HG03095 (cell line): Measurements from ENCODE around the gene ORMDL3.

Experiments used
- ATAC-seq: cut with Tn5 transposase; IDR thresholded peaks from one replicate; pipeline ENCODE4 v1.9.1; 2021; ENCODE audit warnings: moderate library complexity; ENCODE audit not compliant: unreplicated experiment

The ORMDL3 gene, protein sequence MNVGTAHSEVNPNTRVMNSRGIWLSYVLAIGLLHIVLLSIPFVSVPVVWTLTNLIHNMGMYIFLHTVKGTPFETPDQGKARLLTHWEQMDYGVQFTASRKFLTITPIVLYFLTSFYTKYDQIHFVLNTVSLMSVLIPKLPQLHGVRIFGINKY

DNA sequence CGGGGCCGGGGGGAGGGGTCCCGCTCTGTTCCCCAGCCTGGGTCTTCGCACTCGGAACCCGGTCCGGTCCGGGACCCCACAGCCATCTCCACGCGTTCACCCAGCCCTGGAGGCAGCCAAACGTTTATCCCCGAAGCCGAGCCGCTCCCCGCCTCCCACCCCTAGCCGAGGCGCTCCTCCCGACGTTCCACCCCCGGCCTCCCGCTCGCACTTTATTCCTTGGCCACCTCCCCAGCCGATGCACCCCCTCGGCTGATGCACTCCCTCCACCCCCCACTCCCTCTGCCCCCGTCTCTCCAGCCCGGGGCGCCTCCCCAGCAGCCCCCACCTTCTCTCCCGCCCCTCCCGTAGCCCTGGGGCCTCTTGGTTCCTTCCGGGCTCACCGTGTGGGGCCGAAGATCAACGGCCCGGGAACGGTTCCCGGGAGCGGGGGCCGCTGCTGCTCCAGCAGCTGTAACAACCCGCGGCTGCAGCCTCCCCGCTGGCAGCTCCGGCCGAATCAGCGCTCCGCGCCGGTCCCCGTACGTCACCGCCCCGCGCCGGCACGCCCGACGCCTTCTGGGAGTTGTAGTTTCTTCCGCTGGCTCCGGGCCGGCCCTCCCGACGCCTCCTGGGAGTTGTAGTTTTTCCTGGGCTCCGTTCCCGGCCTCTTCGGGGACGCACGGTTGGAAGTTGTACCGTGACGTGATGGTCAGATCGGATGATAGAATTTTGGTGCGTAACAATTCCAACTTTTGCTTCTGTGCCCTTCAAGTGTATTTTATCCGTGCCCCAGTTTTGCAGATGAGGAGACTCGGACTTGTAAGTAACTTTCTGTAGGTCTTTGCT lies at the start of gene ORMDL3, which contains the start of gene LRRC3C:
Gene ORMDL3, minus strand, starts transcription at position 501 of the 828 bp plus-strand sequence. CDS start 3,398 bp downstream, outside the sequence.
Gene LRRC3C, plus strand, starts transcription at position 632 of the 828 bp plus-strand sequence. CDS start 13,792 bp downstream, outside the sequence.
- ATAC-seq, result peak; percentile 63

DNA sequence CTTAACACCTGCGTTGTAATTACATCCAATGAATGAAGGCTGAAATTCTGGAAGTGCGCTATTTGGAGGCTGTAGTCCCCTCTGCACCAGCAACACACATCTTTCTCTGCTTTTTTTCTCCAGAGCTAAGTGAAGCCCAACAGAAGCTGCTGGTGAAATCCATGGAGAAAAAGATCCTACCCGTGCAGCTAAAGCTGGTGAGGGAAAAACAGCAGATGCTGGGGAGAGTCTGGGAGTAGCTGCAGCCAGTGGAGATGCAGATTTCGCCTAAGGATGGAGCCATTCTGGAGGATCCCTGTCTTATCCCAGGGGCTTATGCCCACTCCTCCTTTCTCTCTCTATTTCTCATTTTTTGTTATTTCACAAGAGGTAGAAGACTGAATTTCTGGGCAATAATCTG lies 48.4 kb upstream of the ORMDL3 start:
- no peak for ATAC-seq

DNA sequence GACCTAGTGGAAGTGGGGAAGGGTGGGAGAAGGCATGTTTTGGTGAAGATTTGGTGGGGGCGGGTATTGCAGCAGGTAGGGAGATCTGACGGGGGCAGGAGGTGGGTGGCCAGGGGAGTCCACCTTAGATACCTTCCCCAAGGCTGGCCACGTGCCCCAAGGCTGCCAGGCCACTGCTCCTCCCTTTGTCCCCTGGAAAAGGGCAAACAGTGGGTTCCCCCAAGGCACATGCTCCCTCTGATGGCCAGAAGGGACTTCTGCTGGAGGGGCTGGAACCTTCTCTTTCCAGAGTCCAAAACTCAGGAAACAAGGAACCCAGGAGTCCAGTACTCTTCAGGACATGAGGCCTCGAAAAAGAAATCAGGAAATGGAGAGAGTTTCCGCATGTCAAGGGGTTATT lies 47.0 kb upstream of the ORMDL3 start:
- ATAC-seq, result no peak

DNA sequence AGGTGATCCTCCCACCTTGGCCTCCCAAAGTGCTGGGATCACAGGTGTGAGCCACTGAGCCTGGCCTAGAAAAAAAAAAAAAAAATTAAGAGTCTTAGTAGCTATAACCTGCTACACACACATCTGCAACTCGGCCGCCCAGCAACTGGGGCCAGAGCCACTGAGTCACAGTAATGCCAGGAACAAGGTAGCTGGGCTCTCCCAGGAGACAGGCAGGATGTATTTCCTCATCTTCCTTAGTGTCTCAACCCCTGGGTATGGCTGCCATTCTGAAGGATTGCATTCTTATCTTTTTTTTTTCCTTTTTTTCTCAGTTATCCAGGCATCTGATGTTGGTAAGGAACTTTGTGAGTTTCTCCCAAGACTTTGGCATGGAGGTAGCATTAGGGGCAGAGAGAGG lies 46.1 kb upstream of the ORMDL3 start:
- ATAC-seq, result no peak

DNA sequence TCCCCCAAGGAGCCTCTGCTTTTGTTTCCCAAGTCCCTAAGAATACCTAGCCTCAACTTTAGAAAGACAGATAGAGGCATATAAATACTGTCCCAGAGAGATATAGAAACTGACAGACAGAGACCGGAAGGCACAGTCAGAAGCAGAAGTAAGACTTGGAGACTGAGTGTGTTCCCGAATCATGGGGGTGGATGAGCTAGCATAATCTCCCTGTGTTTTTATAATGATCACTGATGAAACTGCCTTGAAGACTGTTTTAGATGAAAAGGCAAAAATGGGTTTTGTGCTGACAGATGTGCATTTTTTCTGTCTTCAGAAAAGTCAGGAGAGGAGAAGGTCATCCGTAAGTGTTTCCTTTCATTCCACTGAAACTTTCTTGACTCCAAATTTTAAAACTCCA lies 44.9 kb upstream of the ORMDL3 start:
- no peak for ATAC-seq

DNA sequence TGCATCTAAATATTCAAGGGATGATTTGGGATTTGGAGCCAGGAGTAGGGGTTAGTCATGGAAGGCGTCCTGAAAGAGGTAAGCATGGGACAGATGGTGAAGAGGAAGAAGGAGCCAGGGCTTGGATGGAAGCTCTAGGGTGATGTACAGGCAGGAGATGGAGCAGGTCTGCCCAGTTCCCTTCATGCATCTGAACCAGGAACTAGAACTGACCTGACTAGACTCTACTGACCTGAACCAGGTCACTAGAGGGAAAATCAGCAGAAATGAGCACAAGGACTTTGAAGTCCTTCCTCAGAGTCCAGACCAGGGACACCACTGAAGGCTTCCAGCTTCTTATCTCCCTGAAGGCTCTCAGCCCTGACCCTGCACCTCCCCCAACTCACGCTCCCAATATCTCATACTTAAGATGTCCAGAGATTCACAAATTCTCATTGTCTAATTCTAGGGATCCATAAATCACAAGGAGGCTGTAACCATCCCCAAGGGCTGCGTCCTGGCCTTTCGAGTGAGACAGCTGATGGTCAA lies 43.7 kb upstream of the ORMDL3 start:
- no peak for ATAC-seq

DNA sequence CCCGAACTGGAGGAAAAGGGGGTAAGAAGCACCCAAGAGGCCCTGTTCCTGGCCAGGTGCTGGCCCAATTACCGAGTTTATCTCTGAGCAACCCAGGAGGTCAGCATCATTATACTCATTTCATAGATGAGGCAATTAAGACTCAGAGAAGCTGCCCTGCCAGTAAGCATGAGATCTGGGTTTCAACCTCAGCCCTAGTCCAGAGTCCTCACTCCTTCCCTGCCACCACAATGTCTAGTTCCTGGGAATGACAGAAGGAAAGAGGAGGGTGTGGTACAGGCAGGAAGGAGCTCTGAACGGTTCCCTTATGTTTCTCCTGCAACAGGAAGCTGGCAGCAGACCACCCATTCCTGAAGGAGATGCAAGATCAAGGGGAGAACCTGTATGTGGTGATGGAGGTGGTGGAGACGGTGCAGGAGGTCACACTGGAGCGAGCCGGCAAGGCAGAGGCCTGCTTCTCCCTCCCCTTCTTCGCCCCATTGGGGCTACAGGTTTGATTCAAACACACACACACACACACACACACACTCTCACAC lies 42.8 kb upstream of the ORMDL3 start:
- no peak for ATAC-seq

DNA sequence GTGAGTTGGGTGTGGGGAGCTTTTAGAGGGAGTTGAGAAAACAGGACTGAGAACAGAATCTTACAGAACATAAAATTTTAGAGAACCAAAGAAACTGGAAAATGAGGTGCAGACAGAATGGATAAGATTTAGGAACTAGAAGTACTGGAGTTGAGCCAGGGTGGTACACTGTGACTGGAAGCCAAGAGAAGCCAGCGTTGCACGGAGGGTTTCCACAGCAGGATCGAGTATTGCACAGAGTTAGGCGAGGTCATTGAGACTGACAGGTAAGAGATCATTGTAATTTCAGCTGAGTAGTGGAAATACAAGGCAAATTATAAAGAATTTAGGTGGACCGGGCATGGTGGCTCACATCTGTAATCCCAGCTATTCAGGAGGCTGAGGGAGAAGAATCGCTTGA lies 42.0 kb upstream of the ORMDL3 start:
- ATAC-seq, result no peak

DNA sequence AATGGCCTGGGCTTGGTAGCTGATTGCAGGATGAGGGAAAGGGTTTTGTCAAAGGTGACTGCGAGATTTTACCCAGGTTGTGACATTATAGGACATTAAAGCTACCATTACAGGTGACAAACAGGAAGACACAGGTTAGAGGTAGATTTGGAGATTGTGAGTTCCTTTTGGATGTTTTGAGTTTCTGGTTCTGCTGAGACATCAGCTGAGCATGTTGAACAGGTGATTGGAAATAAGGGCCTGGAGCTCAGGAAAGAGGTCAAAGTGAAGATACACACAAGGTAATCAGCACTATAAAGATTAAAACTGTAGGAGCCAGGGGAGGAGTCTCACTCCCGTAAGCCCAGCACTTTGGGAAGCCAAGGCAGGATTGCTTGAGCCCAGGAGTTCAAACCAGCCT lies 41.4 kb upstream of the ORMDL3 start:
- no peak for ATAC-seq

DNA sequence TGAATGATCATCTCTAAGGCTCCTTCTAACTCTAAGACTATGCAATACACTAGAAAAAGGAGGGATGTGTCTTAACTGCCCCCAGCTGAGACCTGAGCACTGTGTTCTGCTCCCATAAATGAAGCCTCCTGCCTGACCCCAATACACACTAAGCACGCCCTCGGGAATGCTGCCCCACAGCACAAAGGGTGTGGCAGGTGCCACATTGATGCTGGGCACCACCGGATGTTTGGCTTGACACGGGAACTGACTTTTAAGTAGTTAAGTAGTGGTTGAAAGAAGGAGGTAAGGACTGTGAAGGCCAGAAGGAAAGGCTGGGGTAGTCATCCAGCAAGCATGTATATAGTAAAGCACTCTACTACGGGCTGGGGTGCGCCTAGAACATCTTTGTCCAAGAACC lies 39.4 kb upstream of the ORMDL3 start:
- ATAC-seq, result no peak

DNA sequence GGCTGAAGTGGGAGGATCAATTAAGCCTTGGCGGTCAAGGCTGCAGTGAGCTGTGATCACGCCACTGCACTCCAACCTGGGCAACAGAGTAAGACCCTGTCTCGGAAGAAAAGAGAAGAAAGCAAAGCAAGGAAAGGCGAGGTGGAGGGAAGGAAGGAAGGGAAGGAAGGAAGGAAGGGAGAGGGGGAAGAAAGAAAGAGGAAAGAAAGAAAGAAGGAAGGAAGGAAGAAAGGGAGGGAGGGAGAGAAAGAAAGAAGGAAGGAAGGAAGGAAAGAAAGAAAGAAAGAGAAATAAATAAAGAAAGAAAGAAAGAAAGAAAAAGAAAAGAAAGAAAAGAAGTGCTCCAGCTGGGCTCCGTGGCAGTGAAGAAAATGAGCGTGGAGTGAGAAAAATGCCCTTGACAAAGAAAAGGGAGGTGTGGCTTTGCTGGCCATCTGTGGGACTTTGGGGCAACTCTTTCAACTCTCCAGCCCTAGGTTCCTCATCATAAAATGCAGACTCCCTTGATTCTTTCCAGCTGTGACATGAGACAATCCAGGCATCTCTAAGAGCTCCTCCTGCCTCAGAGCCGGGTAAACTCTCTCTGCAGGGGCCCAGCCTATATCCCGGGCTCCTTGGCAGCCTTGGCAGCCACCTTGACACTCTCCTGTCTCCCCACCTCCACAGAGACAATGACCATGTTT lies 37.8 kb upstream of the ORMDL3 start:
- ATAC-seq, result no peak

DNA sequence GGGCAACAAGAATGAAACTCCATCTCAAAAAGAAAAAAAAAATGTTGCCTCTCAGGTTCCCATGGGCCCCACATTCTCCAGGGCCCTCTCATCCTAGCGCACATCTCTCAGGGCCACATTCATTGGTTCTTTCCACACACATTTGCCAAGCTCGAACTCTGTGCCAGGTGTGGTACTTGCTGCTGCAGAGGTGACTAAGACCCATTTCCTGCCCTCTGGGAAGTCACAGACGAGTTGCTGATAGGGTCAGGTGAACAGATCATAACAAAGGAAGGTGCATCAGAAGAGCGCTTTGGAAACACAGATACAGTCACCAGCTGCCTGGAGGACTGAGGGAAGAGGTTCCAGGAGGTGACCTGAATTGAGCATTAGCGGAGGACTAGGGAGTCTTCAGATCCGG lies 36.4 kb upstream of the ORMDL3 start:
- ATAC-seq, result no peak

DNA sequence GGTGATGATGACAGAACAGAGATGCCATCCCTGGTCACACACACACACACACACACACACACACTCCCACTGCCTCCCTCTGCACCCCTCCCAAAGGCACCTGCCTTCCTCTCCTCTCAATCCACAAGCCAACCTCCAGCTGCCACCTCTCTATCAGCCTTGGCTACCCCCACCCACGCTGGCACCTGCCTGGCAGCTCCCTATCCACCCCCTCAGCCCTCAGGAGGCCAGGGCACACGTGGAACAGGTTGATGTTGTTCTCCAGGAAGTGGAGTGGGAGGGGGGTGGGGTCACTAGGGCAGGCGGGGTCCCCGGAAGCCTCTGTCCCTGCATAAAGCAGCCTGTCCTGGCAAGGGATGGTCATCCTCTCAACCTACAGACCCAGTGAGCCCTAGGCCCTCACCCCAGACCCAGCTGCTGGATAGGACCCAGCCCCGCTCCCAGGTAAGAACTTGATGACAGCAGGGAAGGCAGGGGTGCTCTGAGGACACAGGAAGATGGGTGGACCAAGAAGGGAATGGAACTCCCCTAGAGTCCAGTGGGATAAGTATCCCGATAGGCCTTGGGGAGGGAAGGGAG lies 35.3 kb upstream of the ORMDL3 start, which contains the start of gene GSDMA:
Gene GSDMA, plus strand, starts transcription at position 363 of the 579 bp plus-strand sequence. CDS start 2,684 bp downstream, outside the sequence.
- no peak for ATAC-seq

DNA sequence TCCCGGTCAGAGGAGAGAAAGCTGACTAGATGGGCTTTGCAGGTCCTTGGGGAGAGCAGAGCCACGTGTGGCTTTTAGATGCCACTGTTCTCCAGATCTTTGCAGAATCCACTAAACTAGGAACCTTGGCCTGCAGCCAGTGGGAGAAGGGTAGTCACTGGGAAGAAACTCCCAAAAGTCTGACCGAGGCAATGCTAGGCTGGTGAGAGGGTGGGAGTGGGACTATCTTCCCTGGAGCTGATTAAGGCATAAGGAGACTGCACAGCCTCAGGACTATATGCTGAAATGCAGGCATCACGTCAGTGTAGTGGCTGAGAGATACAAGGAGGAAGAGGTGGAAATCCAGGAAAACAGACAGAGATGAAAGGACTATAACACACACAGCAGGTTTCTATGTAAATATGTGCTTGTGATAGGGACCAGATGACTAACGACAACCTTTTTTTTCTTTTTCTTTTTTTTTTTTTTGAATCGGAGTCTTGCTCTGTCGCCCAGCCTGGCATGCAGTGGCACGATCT lies 33.2 kb upstream of the ORMDL3 start:
- ATAC-seq, result no peak

DNA sequence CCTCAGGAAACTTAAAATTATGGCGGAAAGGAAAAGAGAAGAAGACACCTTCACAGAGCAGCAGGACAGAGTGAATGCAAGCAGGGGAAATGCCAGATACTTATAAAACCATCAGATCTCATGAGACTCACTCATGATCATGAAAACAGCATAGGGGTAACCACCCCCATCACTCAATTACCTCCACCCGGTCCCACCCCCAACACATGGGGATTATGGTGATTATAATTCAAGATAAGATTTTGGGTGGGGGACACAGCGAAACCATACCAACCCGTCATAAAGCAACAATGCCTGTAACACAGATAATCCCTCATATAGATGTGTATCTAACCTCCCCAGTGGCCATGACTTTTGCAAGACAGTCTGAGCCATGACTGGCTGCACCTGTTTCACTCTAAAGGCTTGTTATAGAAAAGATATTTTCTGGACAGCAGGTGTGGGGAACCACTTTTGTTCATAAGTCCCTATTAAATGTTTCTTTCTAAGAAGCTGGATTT lies 28.4 kb upstream of the ORMDL3 start:
- ATAC-seq, result no peak

DNA sequence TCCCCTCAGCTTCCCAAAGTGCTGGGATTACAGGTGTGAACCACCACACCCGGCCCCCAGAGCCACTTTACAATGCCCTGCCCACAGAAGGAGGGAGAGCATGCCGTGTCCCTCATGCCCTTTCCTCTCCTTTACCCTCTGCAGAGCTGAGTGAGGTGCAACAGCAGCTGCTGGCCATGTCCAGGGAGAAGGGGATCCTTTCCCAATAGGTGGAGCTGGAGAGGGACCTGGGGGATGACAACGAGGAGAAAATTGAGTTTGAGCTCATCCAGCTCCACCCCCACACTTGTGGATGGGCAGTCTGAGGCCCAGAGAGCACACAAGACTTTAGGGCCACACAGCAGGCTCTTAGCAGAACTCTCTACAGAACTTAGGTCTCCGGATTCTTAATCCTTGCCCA lies 27.5 kb upstream of the ORMDL3 start:
- ATAC-seq, result no peak

DNA sequence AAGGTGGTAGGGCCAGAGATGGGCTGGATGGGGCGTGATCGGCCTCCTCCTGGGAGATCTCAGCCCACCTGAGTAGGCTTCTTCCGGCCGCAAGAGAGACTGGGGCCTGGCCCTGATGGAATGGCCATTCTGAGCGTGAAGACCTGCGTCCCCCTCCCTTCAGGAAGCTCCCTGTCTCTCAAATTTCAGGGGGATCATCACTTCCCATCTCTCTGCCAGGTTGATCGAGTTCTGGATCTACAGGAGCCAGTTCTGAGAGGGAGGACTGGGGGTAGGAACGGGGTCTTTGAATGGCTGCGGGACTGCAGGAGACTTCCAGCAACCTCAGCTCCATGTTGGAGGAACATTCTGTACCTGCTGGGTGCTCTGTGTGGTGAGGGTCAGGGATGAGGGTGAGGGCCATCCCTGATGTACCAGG lies 26.1 kb upstream of the ORMDL3 start:
- no peak for ATAC-seq

DNA sequence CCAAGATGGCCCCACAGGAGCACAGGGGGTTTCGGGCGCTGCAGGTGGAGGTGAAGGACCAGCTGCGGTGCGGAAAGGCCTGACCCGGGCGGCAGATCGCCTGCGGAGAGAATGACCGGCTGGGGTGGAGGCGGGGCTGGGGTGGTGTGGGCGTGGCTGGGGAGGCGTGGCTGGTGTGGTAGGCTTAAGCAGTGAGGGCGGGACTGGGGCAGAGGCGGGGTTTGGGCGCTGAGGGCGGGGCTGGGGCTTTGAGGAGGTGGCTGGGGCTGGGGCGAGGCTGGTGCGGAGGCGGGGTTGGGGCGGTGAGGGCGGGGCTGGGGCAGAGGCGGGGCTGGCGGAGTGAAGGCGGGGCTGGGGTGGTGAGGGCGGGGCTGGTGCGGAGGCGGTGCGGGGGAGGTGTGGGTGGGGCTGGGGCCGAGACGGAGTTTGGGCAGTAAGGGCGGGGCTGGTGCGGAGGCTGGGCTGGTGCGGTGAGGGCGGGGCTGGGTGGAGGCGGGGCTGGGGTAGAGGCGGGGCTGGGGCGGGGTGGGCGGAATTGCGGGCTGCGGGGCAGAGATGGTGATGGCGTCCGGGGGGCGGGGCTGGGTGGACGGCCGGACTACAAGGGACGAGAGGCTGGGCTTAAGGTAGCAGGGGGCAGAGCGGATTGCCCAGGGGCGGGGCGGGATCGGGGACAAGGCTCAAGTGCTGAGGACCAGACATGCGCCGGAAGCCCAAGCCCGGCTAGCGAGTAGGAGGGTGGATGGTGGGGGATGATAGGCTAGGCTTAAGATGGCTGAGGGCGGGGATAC lies 25.5 kb upstream of the ORMDL3 start:
- ATAC-seq, result peak; percentile 56

DNA sequence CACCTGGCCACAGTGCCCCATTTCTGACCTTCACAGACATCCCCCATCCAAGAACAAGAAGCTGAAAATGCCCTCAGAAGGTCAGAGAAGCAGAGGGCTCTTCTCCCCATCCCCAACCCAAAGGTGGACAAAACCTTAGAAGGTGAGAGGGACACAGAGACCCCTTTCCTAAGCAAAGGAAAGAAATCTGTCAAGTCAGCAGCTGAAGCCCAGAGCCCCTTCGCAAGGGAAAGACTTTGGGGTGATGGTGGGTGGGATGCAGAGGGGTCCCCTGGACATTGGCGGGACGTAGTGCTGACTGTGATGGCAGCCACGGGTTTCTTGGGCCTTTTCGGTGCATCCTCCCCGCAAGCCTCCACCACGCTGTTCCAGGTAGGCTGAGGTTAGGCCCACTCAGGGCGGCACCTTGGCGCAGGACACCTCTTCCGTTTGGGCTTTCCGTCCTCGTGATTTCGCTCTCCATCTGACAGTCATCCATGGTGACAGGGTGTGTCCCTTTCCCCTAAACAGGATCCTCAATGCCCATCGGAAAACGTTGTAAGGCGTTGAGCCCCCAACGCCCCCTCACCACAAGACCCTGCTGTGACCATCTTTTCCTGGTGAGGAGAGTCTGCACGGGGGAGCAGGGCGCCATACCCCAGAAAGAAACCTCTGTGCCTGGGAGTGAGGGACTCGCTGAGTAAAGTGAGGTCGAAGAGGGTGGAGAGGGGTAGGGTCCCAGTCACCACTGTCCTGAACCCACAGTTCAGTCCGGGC lies 24.7 kb upstream of the ORMDL3 start:
- no peak for ATAC-seq
